HepG2 (cell line): ENCODE results near the gene TMEM129. TPM values are rescaled to one million over a fixed set of nuclear protein-coding genes. Genes with fewer than 3 reads are reported as not detected.

Source experiments
- AKAP8 ChIP-seq: sonication (generic); formaldehyde crosslinking; IDR thresholded peaks from 2 replicates; pipeline ENCODE4 v1.5.1; 2020; ENCODE audit warnings: mild to moderate bottlenecking, missing genetic modification reagents
- BRCA1 ChIP-seq: sonication (generic); formaldehyde crosslinking; IDR thresholded peaks from 2 replicates; pipeline ENCODE4 v1.4.0; 2020; ENCODE audit warnings: missing genetic modification reagents
- CEBPB ChIP-seq: IDR thresholded peaks from 2 replicates; pipeline ENCODE4 v1.6.1; 2011; ENCODE audit warnings: low read depth, low read length, improper control_type of control experiment, borderline replicate concordance
- CREM ChIP-seq, 2 experiments: sonication (generic) in 1 of 2; formaldehyde crosslinking in 1 of 2; IDR thresholded peaks; 2 replicates each; pipeline versions ENCODE4 v1.4.0 to v1.6.1; 2016 to 2020; ENCODE audit warnings: antibody characterized with exemption in 1 of 2, mild to moderate bottlenecking in 1 of 2, missing genetic modification reagents in 1 of 2
- CSRNP2 ChIP-seq: sonication (generic); formaldehyde crosslinking; conservative IDR thresholded peaks from 2 replicates; pipeline ENCODE4 v1.8.0; 2022; ENCODE audit warnings: low read depth, missing genetic modification reagents
- ELF3 ChIP-seq: IDR thresholded peaks from 2 replicates; pipeline ENCODE4 v1.6.1; 2016; ENCODE audit warnings: missing genetic modification reagents, missing compliant biosample characterization
- GRHL1 ChIP-seq: sonication (generic); formaldehyde crosslinking; conservative IDR thresholded peaks from 2 replicates; pipeline ENCODE4 v1.8.0; 2022; ENCODE audit warnings: missing genetic modification reagents
- HNRNPH1 ChIP-seq: fragments of 200-400 bp; formaldehyde crosslinking; optimal IDR thresholded peaks from 2 replicates; pipeline ENCODE3; 2017; ENCODE audit warnings: mild to moderate bottlenecking, low read depth, low read length
- HOXA5 ChIP-seq: sonication (generic); formaldehyde crosslinking; IDR thresholded peaks from 2 replicates; pipeline ENCODE4 v1.4.0; 2020; ENCODE audit warnings: missing genetic modification reagents
- MAFG ChIP-seq: sonication (generic); formaldehyde crosslinking; IDR thresholded peaks from 2 replicates; pipeline ENCODE4 v1.5.1; 2020; ENCODE audit warnings: mild to moderate bottlenecking, missing genetic modification reagents
- NCOA2 ChIP-seq: sonication (generic); formaldehyde crosslinking; IDR thresholded peaks from 2 replicates; pipeline ENCODE4 v1.8.0; 2022; ENCODE audit warnings: inconsistent platforms
- PLSCR1 ChIP-seq: sonication (generic); formaldehyde crosslinking; IDR thresholded peaks from 2 replicates; pipeline ENCODE4 v1.5.0; 2020; ENCODE audit warnings: missing genetic modification reagents, mild to moderate bottlenecking, borderline replicate concordance
- POGK ChIP-seq: sonication (generic); formaldehyde crosslinking; conservative IDR thresholded peaks from 2 replicates; pipeline ENCODE4 v1.8.0; 2022; ENCODE audit warnings: mild to moderate bottlenecking, moderate library complexity, missing genetic modification reagents
- PTBP1 ChIP-seq: fragments of 200-400 bp; formaldehyde crosslinking; IDR thresholded peaks from 2 replicates; pipeline ENCODE4 v1.6.1; 2018; ENCODE audit warnings: low read length, low read depth; ENCODE audit not compliant: poor library complexity, severe bottlenecking
- SMARCC2 ChIP-seq: fragments of 450-650 bp; IDR thresholded peaks from 2 replicates; pipeline ENCODE4 v1.6.1; 2017; ENCODE audit warnings: antibody characterized with exemption, mild to moderate bottlenecking
- SOX13 ChIP-seq, 3 experiments: fragments of 450-650 bp in 1 of 3; sonication (generic) in 1 of 3; formaldehyde crosslinking in 1 of 3; IDR thresholded peaks in 2 of 3; conservative IDR thresholded peaks in 1 of 3; 2 replicates each; pipeline versions ENCODE4 v1.5.0 to v1.6.1; 2016 to 2020; ENCODE audit warnings: antibody characterized with exemption in 1 of 3, mild to moderate bottlenecking in 1 of 3, missing compliant biosample characterization in 1 of 3, missing genetic modification reagents in 1 of 3, moderate library complexity in 1 of 3
- TAF1 ChIP-seq: sonication (generic); formaldehyde crosslinking; IDR thresholded peaks from 2 replicates; pipeline ENCODE4 v1.4.0; 2020; ENCODE audit warnings: missing genetic modification reagents
- ZNF317 ChIP-seq: sonication (generic); formaldehyde crosslinking; IDR thresholded peaks from 2 replicates; pipeline ENCODE4 v1.5.0; 2020; ENCODE audit warnings: mild to moderate bottlenecking, missing genetic modification reagents
- ZNF589 ChIP-seq: sonication (generic); formaldehyde crosslinking; conservative IDR thresholded peaks from 2 replicates; pipeline ENCODE4 v1.8.0; 2022; ENCODE audit warnings: mild to moderate bottlenecking, moderate library complexity, missing genetic modification reagents
- ZNF619 ChIP-seq: sonication (generic); formaldehyde crosslinking; IDR thresholded peaks from 2 replicates; pipeline ENCODE4 v1.4.0; 2020; ENCODE audit warnings: mild to moderate bottlenecking, missing genetic modification reagents
- ZNF713 ChIP-seq: sonication (generic); formaldehyde crosslinking; IDR thresholded peaks from 2 replicates; pipeline ENCODE4 v1.4.0; 2020; ENCODE audit warnings: mild to moderate bottlenecking, missing genetic modification reagents
- polyA plus RNA-seq, 8 experiments: library from polyadenylated mRNA; depleted of rRNA in 3 of 8; stranded (reverse) in 7 of 8; unstranded in 1 of 8; fragments of >200 nt; fragmentation: Illumina TruSeq in 4 of 8; extraction: Trizol in 4 of 8; gene quantifications; 2 replicates each; pipeline versions ENCODE4 v1.2.1 to v1.2.3, GENCODE V29; 2011 to 2016; ENCODE audit warnings: low read depth in 4 of 8, missing spikeins in 1 of 8, mixed read lengths in 1 of 8; ENCODE audit not compliant: insufficient read depth in 1 of 8
- total RNA-seq, 5 experiments: library from RNA; depleted of rRNA; stranded (reverse); fragments of >200 nt; fragmentation: Illumina TruSeq; extraction: Trizol; gene quantifications; 2 replicates each; pipeline ENCODE4 v1.2.3, GENCODE V29; 2016; ENCODE audit warnings: low read depth in 1 of 5
- TF ChIP-seq, protein P1 (sequence below): sonication (generic); formaldehyde crosslinking; IDR thresholded peaks from 2 replicates; pipeline ENCODE4 v1.5.0; 2020; ENCODE audit warnings: missing genetic modification reagents, mild to moderate bottlenecking, borderline replicate concordance

Gene TMEM129
- total and polyA plus RNA-seq, 2 of the 13 experiments (the other 11 are each of a cell fraction or from before 2014, with no cell fraction given): 19.0 to 25.8 TPM

DNA sequence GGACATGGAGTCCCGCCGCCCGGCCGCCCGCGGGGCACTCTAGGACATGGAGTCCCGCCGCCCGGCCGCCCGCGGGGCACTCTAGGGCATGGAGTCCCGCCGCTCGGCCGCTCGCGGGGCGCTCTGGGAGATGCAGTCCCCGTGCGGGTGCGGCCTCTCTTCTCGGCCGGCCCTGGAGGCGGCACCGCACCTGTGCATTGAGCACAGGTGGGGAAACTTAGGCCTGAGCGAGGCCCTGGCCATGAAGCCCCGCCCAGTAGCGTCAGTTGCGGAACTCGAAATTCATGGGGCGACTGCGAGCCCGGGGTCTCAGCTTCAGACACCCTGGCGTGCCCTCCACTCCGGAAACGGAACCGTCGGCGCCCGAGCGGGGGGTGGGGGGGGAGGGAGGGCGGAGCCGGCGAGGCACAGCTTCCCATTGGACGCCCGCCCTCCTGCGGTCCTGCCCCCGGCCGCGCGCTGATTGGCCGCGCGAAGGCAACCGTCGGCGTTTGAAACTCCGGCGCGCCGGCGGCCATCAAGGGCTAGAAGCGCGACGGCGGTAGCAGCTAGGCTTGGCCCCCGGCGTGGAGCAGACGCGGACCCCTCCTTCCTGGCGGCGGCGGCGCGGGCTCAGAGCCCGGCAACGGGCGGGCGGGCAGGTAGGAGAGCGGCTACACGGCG lies at the start of gene TMEM129, which contains the start of gene TACC3 (continued):
- TF ChIP-seq POGK: peak; percentile 44; the same call in 1 of the 2 replicates
- no peak for TF ChIP-seq AKAP8 (CRISPR knock-in tag)
- TF ChIP-seq ZNF317 (CRISPR knock-in tag): 0 out of 2 replicates have a peak, but pooled peaks have one; percentile 5
- TF ChIP-seq NCOA2 (CRISPR knock-in tag): no peak
- no peak for TF ChIP-seq ZNF619 (CRISPR knock-in tag)
- TF ChIP-seq HOXA5 (CRISPR knock-in tag): no peak
- TF ChIP-seq GRHL1 (CRISPR knock-in tag): no peak
- peak; percentile 73 for TF ChIP-seq CREM (IDR thresholded peaks at IDR 0.05)
- TF ChIP-seq CREM (CRISPR knock-in tag; IDR thresholded peaks at IDR 0.05): peak; percentile 23; the same call in 1 of the 2 replicates
- TF ChIP-seq SOX13 (IDR thresholded peaks at IDR 0.05): no peak
- 0 out of 4 replicates have a peak, but pooled peaks of 1 of the 2 experiments have one; percentile 21 for TF ChIP-seq SOX13 (CRISPR knock-in tag; conservative IDR thresholded peaks at IDR 0.05 in 1 of 2, IDR thresholded peaks at IDR 0.05 in 1 of 2)
- TF ChIP-seq TAF1 (CRISPR knock-in tag): peak; percentile 40; the same call in 1 of the 2 replicates
- TF ChIP-seq PLSCR1 (CRISPR knock-in tag): no peak
- TF ChIP-seq, protein P1, sequence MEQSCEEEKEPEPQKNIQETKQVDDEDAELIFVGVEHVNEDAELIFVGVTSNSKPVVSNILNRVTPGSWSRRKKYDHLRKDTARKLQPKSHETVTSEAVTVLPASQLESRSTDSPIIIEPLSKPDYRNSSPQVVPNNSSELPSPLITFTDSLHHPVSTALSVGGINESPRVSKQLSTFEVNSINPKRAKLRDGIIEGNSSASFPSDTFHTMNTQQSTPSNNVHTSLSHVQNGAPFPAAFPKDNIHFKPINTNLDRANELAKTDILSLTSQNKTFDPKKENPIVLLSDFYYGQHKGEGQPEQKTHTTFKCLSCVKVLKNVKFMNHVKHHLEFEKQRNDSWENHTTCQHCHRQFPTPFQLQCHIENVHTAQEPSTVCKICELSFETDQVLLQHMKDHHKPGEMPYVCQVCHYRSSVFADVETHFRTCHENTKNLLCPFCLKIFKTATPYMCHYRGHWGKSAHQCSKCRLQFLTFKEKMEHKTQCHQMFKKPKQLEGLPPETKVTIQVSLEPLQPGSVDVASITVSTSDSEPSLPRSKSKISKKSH (CRISPR knock-in tag): no peak
- no peak for TF ChIP-seq ZNF713 (CRISPR knock-in tag)
- no peak for TF ChIP-seq MAFG
- TF ChIP-seq BRCA1 (CRISPR knock-in tag): no peak
- TF ChIP-seq SMARCC2: no peak
- TF ChIP-seq ZNF589 (CRISPR knock-in tag): no peak
- TF ChIP-seq PTBP1: no peak
- no peak for TF ChIP-seq CSRNP2 (CRISPR knock-in tag)
- peak; percentile 26; the same call in 1 of the 2 replicates for TF ChIP-seq ELF3 (CRISPR knock-in tag)
- TF ChIP-seq HNRNPH1: no peak
- TF ChIP-seq CEBPB: peak; percentile 10; the same call in 1 of the 2 replicates
